SU-DHL-6 (cell line): ENCODE results near the gene SERAC1.

Experiments
- H2AFZ ChIP-seq: fragments of 200-600 bp; sonication (generic); 2 replicates; pipeline ENCODE4 v1.6.1; 2014; ENCODE audit warnings: low read depth, mild to moderate bottlenecking, moderate library complexity, mixed read lengths, antibody characterized with exemption, low read length; ENCODE audit not compliant: severe bottlenecking
- H3F3A ChIP-seq: fragments of 200-600 bp; shearing (Covaris generic); 2 replicates; pipeline ENCODE4 v1.6.0; 2016; ENCODE audit warnings: antibody characterized with exemption, mild to moderate bottlenecking; ENCODE audit not compliant: insufficient read depth
- H3K27ac ChIP-seq: fragments of 200-600 bp; sonication (generic); 2 replicates; pipeline ENCODE4 v1.5.1; 2016; ENCODE audit warnings: low read depth, mild to moderate bottlenecking, low read length, moderate library complexity, mixed read lengths
- H3K27me3 ChIP-seq: fragments of 200-600 bp; sonication (generic), shearing (Covaris generic); 2 replicates; pipeline ENCODE4 v1.6.0; 2014; ENCODE audit warnings: mild to moderate bottlenecking, low read length
- H3K36me3 ChIP-seq: fragments of 200-600 bp; sonication (generic); 2 replicates; pipeline ENCODE4 v1.6.1; 2014; ENCODE audit warnings: mild to moderate bottlenecking, low read length, mixed read lengths
- H3K4me2 ChIP-seq: fragments of 300-600, 200-600 bp; shearing (Covaris generic), sonication (generic); 2 replicates; pipeline ENCODE4 v1.6.0; 2014; ENCODE audit warnings: low read length, low read depth, mild to moderate bottlenecking; ENCODE audit not compliant: poor library complexity, severe bottlenecking
- H3K4me3 ChIP-seq: fragments of 200-600 bp; sonication (generic); 2 replicates; pipeline ENCODE4 v1.5.1; 2014; ENCODE audit warnings: antibody characterized with exemption, low read length, mild to moderate bottlenecking, mixed read lengths; ENCODE audit not compliant: insufficient read depth, poor library complexity, severe bottlenecking
- H3K79me2 ChIP-seq: fragments of 200-600 bp; sonication (generic); 2 replicates; pipeline ENCODE4 v1.6.1; 2014; ENCODE audit warnings: mild to moderate bottlenecking, low read length, moderate library complexity; ENCODE audit not compliant: insufficient read depth
- H3K9ac ChIP-seq: fragments of 200-600 bp; sonication (generic); 2 replicates; pipeline ENCODE4 v1.7.0; 2014; ENCODE audit warnings: mild to moderate bottlenecking, low read length
- H3K9me2 ChIP-seq: fragments of 200-600 bp; sonication (generic); replicated peaks from 2 replicates; pipeline ENCODE4 v1.6.1; 2014; ENCODE audit warnings: low read length; ENCODE audit not compliant: insufficient read depth
- H3K9me3 ChIP-seq: fragments of 200-600 bp; sonication (generic); 2 replicates; pipeline ENCODE4 v1.6.1; 2014; ENCODE audit warnings: low read length, mixed read lengths; ENCODE audit not compliant: insufficient read depth
- H4K20me1 ChIP-seq: fragments of 200-600 bp; sonication (generic); 2 replicates; pipeline ENCODE4 v1.6.1; 2014; ENCODE audit warnings: low read depth, mild to moderate bottlenecking, antibody characterized with exemption, low read length, moderate library complexity, mixed read lengths
- CTCF ChIP-seq: fragments of 200-600 bp; sonication (generic); IDR thresholded peaks from one replicate; pipeline ENCODE4 v1.5.1; 2017; ENCODE audit warnings: antibody characterized with exemption, mild to moderate bottlenecking, low read length, moderate library complexity; ENCODE audit not compliant: insufficient read depth, poor library complexity, severe bottlenecking
- EZH2phosphoT487 ChIP-seq: fragments of 200-600 bp; sonication (generic), shearing (Covaris generic); conservative IDR thresholded peaks from 2 replicates; pipeline ENCODE4 v1.6.1; 2018; ENCODE audit warnings: mild to moderate bottlenecking, antibody characterized with exemption, low read length, moderate library complexity, mixed read lengths

Gene SERAC1

GRCh38 chr6:158076548-158076947 lies 91.5 kb downstream of the SERAC1 start:
- no peak overlapping the region for H2AFZ ChIP-seq
- no peaks in the 10 kb centered on the region for H3K9me3 ChIP-seq
- H4K20me1 ChIP-seq = no peaks in the 10 kb centered on the region
- no peaks in the 10 kb centered on the region for H3K9me2 ChIP-seq
- no peak overlapping the region for H3K9ac ChIP-seq
- H3K4me3 ChIP-seq = no peak overlapping the region
- H3K36me3 ChIP-seq = no peaks in the 10 kb centered on the region
- H3K27ac ChIP-seq = no peak overlapping the region
- no peaks in the 10 kb centered on the region for H3K27me3 ChIP-seq
- H3F3A ChIP-seq = no peaks in the 10 kb centered on the region
- TF ChIP-seq EZH2phosphoT487 (no peak), CTCF (no peak)
- H3K4me2 ChIP-seq = no peak overlapping the region
- H3K79me2 ChIP-seq = no peaks in the 10 kb centered on the region

- Histone ChIP-seq H3K4me2 (no peak overlapping the region), H3K27me3 (no peaks in the 10 kb centered on the region), H4K20me1 (no peaks in the 10 kb centered on the region), H3K4me3 (no peak overlapping the region), H2AFZ (no peak overlapping the region), H3K9me3 (no peaks in the 10 kb centered on the region), H3K36me3 (no peaks in the 10 kb centered on the region), H3K27ac (no peak overlapping the region), H3K79me2 (no peaks in the 10 kb centered on the region), H3F3A (no peaks in the 10 kb centered on the region), H3K9ac (no peak overlapping the region), H3K9me2 (no peaks in the 10 kb centered on the region)
- no peak for TF ChIP-seq CTCF
- no peak for TF ChIP-seq EZH2phosphoT487
These were observed 94.3 kb downstream of the SERAC1 start for GRCh38 chr6:158073776-158074175.

GRCh38 chr6:158072083-158072721 lies 95.9 kb downstream of the SERAC1 start:
- no peak overlapping the region for H3K4me3 ChIP-seq
- no peaks in the 10 kb centered on the region for H3F3A ChIP-seq
- H3K36me3 ChIP-seq = no peaks in the 10 kb centered on the region
- H2AFZ ChIP-seq = no peak overlapping the region
- H3K9me3 ChIP-seq = no peaks in the 10 kb centered on the region
- H3K9me2 ChIP-seq = no peaks in the 10 kb centered on the region
- no peak overlapping the region for H3K9ac ChIP-seq
- H3K27ac ChIP-seq = no peak overlapping the region
- peak; percentile 67 for TF ChIP-seq CTCF
- no peak for TF ChIP-seq EZH2phosphoT487
- no peaks in the 10 kb centered on the region for H3K79me2 ChIP-seq
- no peaks in the 10 kb centered on the region for H4K20me1 ChIP-seq
- no peaks in the 10 kb centered on the region for H3K27me3 ChIP-seq
- no peak overlapping the region for H3K4me2 ChIP-seq
